CD4-positive, alpha-beta memory T cell (primary cell): Measurements from ENCODE around the gene IRF9. TPM values are rescaled to one million over a fixed set of nuclear protein-coding genes. Genes with fewer than 3 reads are reported as not detected.

Experiments
- CTCF ChIA-PET: fragments of 350-600 bp; sonication (Branson Sonifier 250); formaldehyde crosslinking; loops from one replicate; lab custom pipeline; 2021; ENCODE audit warnings: inconsistent platforms; ENCODE audit not compliant: partially characterized antibody; lab: Charles Lee
- POLR2A ChIA-PET: fragments of 350-600 bp; sonication (Branson Sonifier 250); formaldehyde crosslinking; loops from one replicate; lab custom pipeline; 2021; ENCODE audit not compliant: partially characterized antibody; lab: Charles Lee
- DNase-seq, 5 donors: peaks; one replicate each; pipeline versions ENCODE4 v3.0.0 to v3.0.0-alpha.2; 2020 to 2022; ENCODE audit warnings: mixed read lengths in 1 of 5
- H3K27ac ChIP-seq: one replicate; pipeline ENCODE4 v1.7.0; 2013; ENCODE audit warnings: low read depth, low read length
- H3K27me3 ChIP-seq: 2 replicates; pipeline ENCODE4 v1.7.0; 2013; ENCODE audit warnings: mild to moderate bottlenecking, low read length, moderate library complexity; ENCODE audit not compliant: insufficient read depth
- H3K36me3 ChIP-seq: 2 replicates; pipeline ENCODE4 v1.7.0; 2013; ENCODE audit warnings: mild to moderate bottlenecking, low read length, moderate library complexity; ENCODE audit not compliant: insufficient read depth
- H3K4me1 ChIP-seq: 2 replicates; pipeline ENCODE4 v1.7.0; 2013; ENCODE audit warnings: mild to moderate bottlenecking, low read length, moderate library complexity; ENCODE audit not compliant: insufficient read depth
- H3K4me3 ChIP-seq, 2 donors: one replicate each; pipeline ENCODE4 v1.7.0; 2013; ENCODE audit warnings: low read length in 2 of 2, mild to moderate bottlenecking in 1 of 2
- H3K9me3 ChIP-seq, 2 donors: one replicate each; pipeline ENCODE4 v1.7.0; 2013; ENCODE audit warnings: low read length in 2 of 2, control low read depth in 1 of 2; ENCODE audit not compliant: control insufficient read depth in 1 of 2
- H3K27ac Mint-ChIP-seq, 7 donors: one replicate each; pipeline ENCODE4 v1.8.0; 2020 to 2021; ENCODE audit warnings: mixed read lengths in 7 of 7, mild to moderate bottlenecking in 6 of 7, inconsistent platforms in 3 of 7, moderate library complexity in 3 of 7
- H3K27me3 Mint-ChIP-seq, 2 donors: one replicate each; pipeline ENCODE4 v1.8.0; 2020 to 2021; ENCODE audit warnings: mixed read lengths in 2 of 2
- H3K36me3 Mint-ChIP-seq, 2 donors: one replicate each; pipeline ENCODE4 v1.8.0; 2020 to 2021; ENCODE audit warnings: mixed read lengths in 2 of 2, inconsistent platforms in 1 of 2, mild to moderate bottlenecking in 1 of 2
- H3K4me1 Mint-ChIP-seq, 4 donors: one replicate each; pipeline ENCODE4 v1.8.0; 2020 to 2021; ENCODE audit warnings: mixed read lengths in 4 of 4, mild to moderate bottlenecking in 1 of 4
- H3K4me3 Mint-ChIP-seq, 8 donors: one replicate each; pipeline ENCODE4 v1.8.0; 2020 to 2021; ENCODE audit warnings: mixed read lengths in 8 of 8, mild to moderate bottlenecking in 7 of 8, moderate library complexity in 6 of 8, inconsistent platforms in 3 of 8
- H3K9me3 Mint-ChIP-seq, 8 donors: one replicate each; pipeline ENCODE4 v1.8.0; 2020 to 2021; ENCODE audit warnings: mixed read lengths in 8 of 8, mild to moderate bottlenecking in 5 of 8, inconsistent platforms in 3 of 8, moderate library complexity in 1 of 8
- intact Hi-C: fragments of 100-400 bp; cut with micrococcal nuclease; formaldehyde crosslinking; loops from one replicate; pipeline ENCODE4 v1.15.1; 2023
- polyA plus RNA-seq, 2 donors: library from polyadenylated mRNA; unstranded; fragments of 300-500 nt; fragmentation: Illumina TruSeq; gene quantifications; one replicate each; pipeline ENCODE4 v1.2.3, GENCODE V29; 2021
- total RNA-seq, 2 experiments: library from RNA; stranded (reverse); gene quantifications; one replicate each; pipeline ENCODE4 v1.2.3, GENCODE V29; 2021

The IRF9 gene
- total and polyA plus RNA-seq, 4 experiments from 2014 or later: 59.3 to 157 (median 137) TPM

DNA sequence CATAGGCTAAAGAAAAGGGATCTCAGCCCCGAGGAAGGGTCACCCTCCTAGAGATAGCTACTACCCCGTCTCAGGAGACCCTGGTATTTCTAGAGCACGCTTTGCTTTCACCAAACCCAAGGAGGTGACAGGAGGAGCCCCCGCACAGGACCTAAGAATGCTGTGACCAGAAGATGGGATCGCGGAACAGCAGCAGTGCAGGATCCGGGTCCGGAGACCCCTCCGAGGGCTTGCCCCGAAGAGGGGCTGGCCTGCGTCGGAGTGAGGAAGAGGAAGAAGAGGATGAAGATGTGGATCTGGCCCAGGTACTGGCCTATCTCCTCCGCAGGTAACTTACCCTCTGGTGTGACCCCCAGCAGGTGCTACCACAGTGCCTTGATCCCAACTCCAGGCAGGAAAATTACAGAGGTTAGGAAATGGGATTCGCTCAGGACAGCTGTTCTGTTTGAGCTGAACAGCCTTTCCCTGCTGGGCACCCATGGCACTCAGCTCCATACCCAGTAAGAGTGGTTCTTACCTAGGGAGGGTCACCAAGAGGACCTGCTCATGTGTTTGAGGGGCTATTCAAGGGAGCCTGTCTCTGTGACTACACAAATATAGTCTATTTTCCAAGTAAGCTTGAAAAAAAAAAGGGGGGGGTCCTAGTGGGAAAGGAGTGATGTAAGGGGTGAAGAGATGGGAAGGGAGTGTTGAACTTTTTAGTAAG is 45.5 kb upstream of the IRF9 start:
- no peaks in the 10 kb centered on the region for H3K27me3 Mint-ChIP-seq
- POLR2A ChIA-PET: interaction anchor here (0.6 to 9.6 kb wide), 28 partner anchors 9 to 321 kb away, joined by 3 to 347 read pairs (median 11); partner anchors contain the start of genes CARMIL3, CBLN3, CHMP4A and CIDEB
- Histone ChIP-seq H3K4me3 (peak overlapping the region; percentile 97 to 98), H3K4me1 (peaks cover 29% of the 10 kb centered on the region), H3K27ac (peak overlapping the region; percentile 98), H3K36me3 (peaks cover 31% of the 10 kb centered on the region), H3K27me3 (no peaks in the 10 kb centered on the region), H3K9me3 (no peaks in the 10 kb centered on the region)
- DNase-seq: no peak
- peaks cover 19 to 44% (median 30%) of the 10 kb centered on the region in 4 donors for H3K4me1 Mint-ChIP-seq
- peak overlapping the region; percentile 98 to 100 (median 99) for H3K27ac Mint-ChIP-seq
- CTCF ChIA-PET: interaction anchor here (1.2 to 5.4 kb wide), 13 partner anchors 12 to 193 kb away, joined by 3 to 43 read pairs (median 9); partner anchors contain the start of genes IRF9, MDP1, PCK2 and PSME1
- peaks cover 0 to 2% (median 0%) of the 10 kb centered on the region in 8 donors for H3K9me3 Mint-ChIP-seq
- intact Hi-C loops: loop anchor here (2.0 to 10.0 kb wide), 2 partner anchors 97 to 651 kb away; partner anchors contain the start of genes CHMP4A and NGDN
- H3K4me3 Mint-ChIP-seq: peak overlapping the region; percentile 95 to 99 (median 98)
- H3K36me3 Mint-ChIP-seq: peaks cover 30 to 52% of the 10 kb centered on the region in 2 donors

DNA sequence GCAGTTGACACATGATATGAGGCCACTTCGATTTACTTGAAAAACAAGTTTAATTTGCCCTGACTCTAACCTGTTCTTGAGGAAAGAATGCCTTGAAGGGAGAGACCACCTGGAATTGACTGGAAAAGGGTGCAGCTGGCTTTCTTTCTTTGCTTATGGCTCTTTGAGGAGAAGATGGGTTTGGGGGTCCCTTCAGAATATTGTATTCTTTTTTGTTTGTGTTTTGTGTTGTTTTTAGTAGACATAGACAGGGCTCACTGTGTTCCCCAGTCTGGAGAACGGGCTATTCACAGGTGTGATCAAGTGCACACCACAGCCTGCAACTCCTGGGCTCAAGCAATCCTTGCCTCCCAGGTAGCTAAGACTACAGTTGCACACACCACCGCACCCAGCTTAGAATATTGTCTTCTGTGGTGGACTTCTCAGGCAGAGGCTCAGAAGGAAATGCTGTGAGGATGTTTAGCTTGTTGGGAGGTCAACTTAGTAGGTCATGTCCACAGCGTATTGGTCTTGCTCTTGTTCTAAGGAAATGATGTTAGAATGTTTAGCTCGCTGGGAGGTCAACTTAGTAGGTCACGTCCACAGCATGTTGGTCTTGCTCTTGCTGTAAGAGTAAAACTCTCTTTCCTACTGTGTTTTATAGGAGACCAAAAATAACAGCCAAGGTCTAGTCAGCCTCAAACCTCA is 44.8 kb upstream of the IRF9 start:
- ChIA-PET CTCF (interaction anchor here (0.7 to 5.4 kb wide), 10 partner anchors 8 to 65 kb away, joined by 3 to 43 read pairs (median 8); partner anchors contain the start of genes IRF9, PCK2, PSME1 and PSME2), POLR2A (interaction anchor here (1.2 to 9.6 kb wide), 10 partner anchors 18 to 314 kb away, joined by 3 to 347 read pairs (median 30); partner anchors contain the start of genes CARMIL3, CBLN3, CIDEB and EMC9)
- peaks cover 38% of the 10 kb centered on the region for H3K36me3 ChIP-seq
- H3K36me3 Mint-ChIP-seq: peaks cover 37 to 57% of the 10 kb centered on the region in 2 donors
- peaks cover 29% of the 10 kb centered on the region for H3K4me1 ChIP-seq
- peaks cover 0 to 2% (median 0%) of the 10 kb centered on the region in 8 donors for H3K9me3 Mint-ChIP-seq
- peaks cover 19 to 44% (median 30%) of the 10 kb centered on the region in 4 donors for H3K4me1 Mint-ChIP-seq
- H3K4me3 Mint-ChIP-seq: peak overlapping the region; percentile 95 to 99 (median 98)
- no peaks in the 10 kb centered on the region for H3K9me3 ChIP-seq
- no peak for DNase-seq
- no peaks in the 10 kb centered on the region for H3K27me3 ChIP-seq
- peak overlapping the region; percentile 97 to 98 for H3K4me3 ChIP-seq
- peak overlapping the region; percentile 23 to 100 (median 99) for H3K27ac Mint-ChIP-seq
- intact Hi-C loops: loop anchor here (10.0 kb wide), 1 partner anchor 651 kb away; the partner anchor contains the start of gene NGDN
- H3K27me3 Mint-ChIP-seq: no peaks in the 10 kb centered on the region
- peak overlapping the region; percentile 98 for H3K27ac ChIP-seq

DNA sequence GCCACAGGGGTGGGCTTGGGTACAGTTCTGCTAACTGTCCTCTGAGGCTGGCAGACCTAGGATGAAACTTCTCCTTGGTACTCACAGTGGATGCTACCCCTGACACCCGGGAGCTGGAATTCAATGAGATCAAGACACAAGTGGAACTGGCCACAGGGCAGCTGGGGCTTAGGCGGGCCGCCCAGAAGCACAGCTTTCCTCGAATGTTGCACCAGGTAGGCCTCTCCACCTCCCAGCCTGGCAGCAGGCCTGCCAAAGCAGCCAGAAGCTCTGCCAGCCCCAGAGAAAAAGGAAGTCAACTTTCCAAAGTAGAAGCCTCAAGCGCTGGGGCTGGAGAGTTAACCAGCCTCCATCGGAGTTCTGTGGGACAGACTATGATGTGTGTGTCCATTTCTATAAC is 43.9 kb upstream of the IRF9 start:
- Histone ChIP-seq H3K27me3 (no peaks in the 10 kb centered on the region), H3K27ac (no peak overlapping the region), H3K4me3 (no peak overlapping the region), H3K9me3 (no peaks in the 10 kb centered on the region), H3K4me1 (peaks cover 29% of the 10 kb centered on the region), H3K36me3 (peaks cover 45% of the 10 kb centered on the region)
- ChIA-PET POLR2A (interaction anchor here (1.2 to 9.6 kb wide), 6 partner anchors 17 to 59 kb away, joined by 3 to 347 read pairs (median 80); partner anchors contain the start of genes EMC9, FITM1, IRF9 and PCK2), CTCF (interaction anchor here (0.5 to 5.4 kb wide), 9 partner anchors 9 to 60 kb away, joined by 3 to 43 read pairs (median 7); partner anchors contain the start of genes IRF9, PCK2 and PSME1)
- peaks cover 0 to 2% (median 0%) of the 10 kb centered on the region in 8 donors for H3K9me3 Mint-ChIP-seq
- intact Hi-C loops: loop anchor here (10.0 kb wide), 1 partner anchor 652 kb away; the partner anchor contains the start of gene NGDN
- peaks cover 42 to 62% of the 10 kb centered on the region in 2 donors for H3K36me3 Mint-ChIP-seq
- DNase-seq: no peak
- no peak overlapping the region for H3K4me3 Mint-ChIP-seq
- H3K27ac Mint-ChIP-seq: peak overlapping the region in 1 of 7 donors; percentile 98
- peaks cover 19 to 44% (median 30%) of the 10 kb centered on the region in 4 donors for H3K4me1 Mint-ChIP-seq
- H3K27me3 Mint-ChIP-seq: no peaks in the 10 kb centered on the region

- intact Hi-C loops: loop anchor here (10.0 kb wide), 1 partner anchor 655 kb away; the partner anchor contains the start of gene NGDN
- no peak overlapping the region for H3K27ac ChIP-seq
- POLR2A ChIA-PET: interaction anchor here (0.6 to 9.6 kb wide), 3 partner anchors 14 to 799 kb away, joined by 3 to 347 read pairs (median 4); partner anchors contain the start of genes EMC9, FITM1, PABPN1 and PSME1
- Mint-ChIP-seq H3K9me3 (peaks cover 0 to 2% (median 0%) of the 10 kb centered on the region in 8 donors), H3K4me1 (peaks cover 19 to 41% (median 25%) of the 10 kb centered on the region in 4 donors), H3K4me3 (no peak overlapping the region), H3K27ac (peak overlapping the region in 1 of 7 donors; percentile 54), H3K36me3 (peaks cover 58 to 75% of the 10 kb centered on the region in 2 donors), H3K27me3 (no peaks in the 10 kb centered on the region)
- no peak overlapping the region for H3K4me3 ChIP-seq
- CTCF ChIA-PET: interaction anchor here (1.2 to 1.8 kb wide), 2 partner anchors 28 to 41 kb away, joined by 4 to 5 read pairs; partner anchors contain the start of gene IRF9
- H3K9me3 ChIP-seq: no peaks in the 10 kb centered on the region
- H3K36me3 ChIP-seq: peaks cover 63% of the 10 kb centered on the region
- H3K4me1 ChIP-seq: peaks cover 22% of the 10 kb centered on the region
- no peak for DNase-seq
- no peaks in the 10 kb centered on the region for H3K27me3 ChIP-seq
Observed at GRCh38 chr14:24119691-24120090, 41.4 kb upstream of the IRF9 start.

GRCh38 chr14:24121210-24121609 is 39.9 kb upstream of the IRF9 start:
- POLR2A ChIA-PET: interaction anchor here (0.6 to 9.6 kb wide), 3 partner anchors 13 to 50 kb away, joined by 3 to 347 read pairs (median 3); partner anchors contain the start of genes EMC9, FITM1, PSME1 and PSME2
- H3K9me3 Mint-ChIP-seq: no peaks in the 10 kb centered on the region
- H3K36me3 ChIP-seq: peaks cover 63% of the 10 kb centered on the region
- H3K4me1 ChIP-seq: peaks cover 14% of the 10 kb centered on the region
- CTCF ChIA-PET: interaction anchor here (0.7 to 1.1 kb wide), 2 partner anchors 14 to 30 kb away, joined by 3 read pairs; no protein-coding TSS in a partner anchor
- no peaks in the 10 kb centered on the region for H3K27me3 Mint-ChIP-seq
- no peaks in the 10 kb centered on the region for H3K9me3 ChIP-seq
- no peak overlapping the region for H3K4me3 Mint-ChIP-seq
- H3K36me3 Mint-ChIP-seq: peaks cover 62 to 65% of the 10 kb centered on the region in 2 donors
- no peak for DNase-seq
- H3K4me3 ChIP-seq: no peak overlapping the region
- H3K4me1 Mint-ChIP-seq: peaks cover 10 to 29% (median 12%) of the 10 kb centered on the region in 4 donors
- no peaks in the 10 kb centered on the region for H3K27me3 ChIP-seq
- intact Hi-C loops: no loop called here
- H3K27ac ChIP-seq: no peak overlapping the region
- peak overlapping the region in 1 of 7 donors; percentile 42 for H3K27ac Mint-ChIP-seq

GRCh38 chr14:24122416-24122815 is 38.6 kb upstream of the IRF9 start:
- intact Hi-C loops: no loop called here
- Mint-ChIP-seq H3K27ac (peak overlapping the region in 4 of 7 donors; percentile 35 to 48 (median 40)), H3K27me3 (no peaks in the 10 kb centered on the region), H3K36me3 (peaks cover 56% of the 10 kb centered on the region in 2 donors), H3K4me1 (peaks cover 4 to 17% (median 8%) of the 10 kb centered on the region in 4 donors), H3K9me3 (no peaks in the 10 kb centered on the region), H3K4me3 (no peak overlapping the region)
- Histone ChIP-seq H3K4me3 (no peak overlapping the region), H3K9me3 (no peaks in the 10 kb centered on the region), H3K4me1 (peaks cover 2% of the 10 kb centered on the region), H3K36me3 (peaks cover 60% of the 10 kb centered on the region), H3K27ac (no peak overlapping the region), H3K27me3 (no peaks in the 10 kb centered on the region)
- CTCF ChIA-PET: no interaction called here
- POLR2A ChIA-PET: interaction anchor here (0.7 to 9.6 kb wide), 2 partner anchors 11 to 28 kb away, joined by 4 to 347 read pairs; partner anchors contain the start of genes EMC9, FITM1 and PSME1
- DNase-seq: no peak
